IMR-90 (cell line): Measurements from ENCODE around the gene HADH. TPM values are rescaled to one million over a fixed set of nuclear protein-coding genes. Genes with fewer than 3 reads are reported as not detected.

Experiments
- ATAC-seq: fragments of 200-7000 bp; cut with Tn5 transposase; 2 replicates; pipeline ENCODE4 v1.9.1; 2020; ENCODE audit warnings: low read depth, mild to moderate bottlenecking, moderate library complexity
- BruUV-seq: library from RNA; stranded (reverse); fragments of 400-500 nt; replicated peaks from 2 replicates; lab custom pipeline; 2021; lab: Mats Ljungman, UMichigan
- CTCF ChIA-PET: fragments of 300-600 bp; formaldehyde crosslinking; extraction: SDS; loops from one replicate; lab custom pipeline; 2021; ENCODE audit warnings: antibody characterized with exemption; lab: Yijun Ruan, JAX
- POLR2A ChIA-PET: fragments of 300-600 bp; sonication (Branson Sonifier 250); formaldehyde crosslinking; loops from one replicate; lab custom pipeline; 2022; ENCODE audit warnings: antibody characterized with exemption; ENCODE audit not compliant: unreplicated experiment; lab: Charles Lee
- DNase-seq: peaks from one replicate; pipeline ENCODE4 v3.0.0; 2013
- H2AFZ ChIP-seq: replicated peaks from 2 replicates; pipeline ENCODE3; 2013; ENCODE audit warnings: low read length, mild to moderate bottlenecking; ENCODE audit not compliant: poor library complexity
- H2AK5ac ChIP-seq: 2 replicates; pipeline ENCODE4 v1.6.1; 2013; ENCODE audit warnings: low read depth, low read length, inconsistent platforms
- H2AK9ac ChIP-seq: replicated peaks from 2 replicates; pipeline ENCODE3; 2013; ENCODE audit warnings: mild to moderate bottlenecking, low read depth, low read length, moderate library complexity; ENCODE audit not compliant: poor library complexity
- H2BK120ac ChIP-seq: 2 replicates; pipeline ENCODE4 v1.6.1; 2013; ENCODE audit warnings: low read depth, low read length, inconsistent platforms
- H2BK15ac ChIP-seq: 3 replicates; pipeline ENCODE4 v1.6.1; 2013; ENCODE audit warnings: low read depth, low read length, inconsistent platforms
- H2BK20ac ChIP-seq: 2 replicates; pipeline ENCODE4 v1.6.1; 2013; ENCODE audit warnings: low read depth, mild to moderate bottlenecking, inconsistent platforms, low read length, moderate library complexity
- H2BK5ac ChIP-seq: 2 replicates; pipeline ENCODE4 v1.6.1; 2013; ENCODE audit warnings: mild to moderate bottlenecking, low read depth, low read length, inconsistent platforms; ENCODE audit not compliant: poor library complexity, severe bottlenecking
- H3K14ac ChIP-seq: replicated peaks from 2 replicates; pipeline ENCODE4 v1.6.1; 2013; ENCODE audit warnings: low read depth, low read length, inconsistent platforms
- H3K18ac ChIP-seq: 2 replicates; pipeline ENCODE4 v1.6.1; 2013; ENCODE audit warnings: low read depth, low read length, control low read depth
- H3K23ac ChIP-seq: 2 replicates; pipeline ENCODE4 v1.6.1; 2013; ENCODE audit warnings: low read depth, low read length, inconsistent platforms
- H3K27ac ChIP-seq: 2 replicates; pipeline ENCODE4 v1.5.1; 2013; ENCODE audit warnings: mild to moderate bottlenecking, control low read depth, low read length; ENCODE audit not compliant: insufficient read depth
- H3K27me3 ChIP-seq: 2 replicates; pipeline ENCODE4 v1.6.1; 2013; ENCODE audit warnings: low read length; ENCODE audit not compliant: control insufficient read depth, insufficient read depth
- H3K36me3 ChIP-seq: 2 replicates; pipeline ENCODE4 v1.6.1; 2013; ENCODE audit warnings: low read length, mixed read lengths; ENCODE audit not compliant: control insufficient read depth, insufficient read depth
- H3K4ac ChIP-seq: 2 replicates; pipeline ENCODE4 v1.6.1; 2013; ENCODE audit warnings: low read depth, low read length, inconsistent platforms
- H3K4me1 ChIP-seq: 2 replicates; pipeline ENCODE4 v1.6.1; 2013; ENCODE audit warnings: low read length, mixed read lengths; ENCODE audit not compliant: control insufficient read depth, insufficient read depth
- H3K4me2 ChIP-seq: 2 replicates; pipeline ENCODE4 v1.6.1; 2013; ENCODE audit warnings: low read depth, mild to moderate bottlenecking, control low read depth, low read length, moderate library complexity
- H3K4me3 ChIP-seq: 2 replicates; pipeline ENCODE4 v1.5.1; 2013; ENCODE audit warnings: low read depth, mild to moderate bottlenecking, control low read depth, low read length, moderate library complexity; ENCODE audit not compliant: insufficient read depth
- H3K56ac ChIP-seq: 2 replicates; pipeline ENCODE4 v1.6.1; 2013; ENCODE audit warnings: low read length, inconsistent platforms; ENCODE audit not compliant: insufficient read depth; ENCODE audit errors: extremely low read depth
- H3K79me1 ChIP-seq, 2 experiments: 2 replicates each; pipeline ENCODE4 v1.6.1; 2013; ENCODE audit warnings: low read length in 2 of 2, inconsistent platforms in 1 of 2, low read depth in 1 of 2
- H3K9ac ChIP-seq: 2 replicates; pipeline ENCODE4 v1.6.1; 2013; ENCODE audit warnings: low read depth, low read length, control low read depth
- H3K9me1 ChIP-seq: 2 replicates; pipeline ENCODE4 v1.6.1; 2013; ENCODE audit warnings: low read length, inconsistent platforms; ENCODE audit not compliant: insufficient read depth
- H3K9me3 ChIP-seq: 2 replicates; pipeline ENCODE4 v1.6.1; 2013; ENCODE audit warnings: low read length; ENCODE audit not compliant: control insufficient read depth, insufficient read depth
- H4K20me1 ChIP-seq: 2 replicates; pipeline ENCODE4 v1.6.1; 2013; ENCODE audit warnings: low read length, inconsistent platforms; ENCODE audit not compliant: insufficient read depth
- H4K5ac ChIP-seq: 2 replicates; pipeline ENCODE4 v1.6.1; 2013; ENCODE audit warnings: mild to moderate bottlenecking, low read depth, low read length, control low read depth
- H4K8ac ChIP-seq, 2 experiments: 2 replicates each; pipeline ENCODE4 v1.6.1; 2013; ENCODE audit warnings: low read depth in 2 of 2, low read length in 2 of 2, control low read depth in 1 of 2, inconsistent platforms in 1 of 2
- H4K91ac ChIP-seq: 2 replicates; pipeline ENCODE4 v1.6.1; 2013; ENCODE audit warnings: low read depth, low read length, inconsistent platforms; ENCODE audit not compliant: insufficient read depth
- ELK1 ChIP-seq: fragments of 150-350 bp; IDR thresholded peaks from 2 replicates; pipeline ENCODE4 v1.6.1; 2016; ENCODE audit warnings: low read depth, mild to moderate bottlenecking, low read length, moderate library complexity, borderline replicate concordance
- FOS ChIP-seq: fragments of 150-350 bp; IDR thresholded peaks from 2 replicates; pipeline ENCODE4 v1.6.1; 2016; ENCODE audit warnings: low read depth, low read length
- MXI1 ChIP-seq: IDR thresholded peaks from 2 replicates; pipeline ENCODE4 v1.6.1; 2012; ENCODE audit warnings: low read depth, mild to moderate bottlenecking, low read length, moderate library complexity, borderline replicate concordance
- RAD21 ChIP-seq: IDR thresholded peaks from 2 replicates; pipeline ENCODE4 v1.6.1; 2012; ENCODE audit warnings: low read length, improper control_type of control experiment
- WGBS, 2 experiments: methylation state at CpG; one replicate each; pipeline versions ENCODE4 v1.1.5 to v1.1.7; 2013; ENCODE audit warnings: missing lambda C conversion rate in 2 of 2; ENCODE audit not compliant: insufficient read length in 1 of 2; ENCODE audit errors: extremely low coverage in 2 of 2; 5-methylcytosine and 5-hydroxymethylcytosine counted together
- dilution Hi-C: fragments of 300-500 bp; cut with HindIII; formaldehyde crosslinking; loops from one replicate; pipeline ENCODE4 v1.14.3; 2018; ENCODE audit warnings: low sequenced_read_pairs; ENCODE audit not compliant: unreplicated experiment
- in situ Hi-C: fragments of 300-500 bp; cut with MboI; formaldehyde crosslinking; loops from 3 replicates; pipeline ENCODE4 v1.14.3; 2019; ENCODE audit warnings: low sequenced_read_pairs, inconsistent platforms, mixed read lengths
- intact Hi-C: fragments of 100-400 bp; cut with micrococcal nuclease; formaldehyde crosslinking; loops from 2 replicates; pipeline ENCODE4 v1.10.0; 2022
- polyA plus RNA-seq, 3 experiments: library from polyadenylated mRNA; depleted of rRNA; stranded (reverse); fragments of >200 nt; gene quantifications; 2 replicates each; pipeline ENCODE4 v1.2.3, GENCODE V29; 2012; ENCODE audit warnings: low replicate concordance in 1 of 3
- total RNA-seq: library from RNA; depleted of rRNA; stranded (reverse); fragments of >200 nt; gene quantifications from 2 replicates; pipeline ENCODE4 v1.2.3, GENCODE V29; 2012

The HADH gene
- total and polyA plus RNA-seq, 2 of the 4 experiments (the other 2 are of a cell fraction) = 6.8 to 22.6 TPM

GRCh38 chr4:108047199-108047598 lies 57.5 kb downstream of the HADH start:
- Histone ChIP-seq H4K20me1 (no peaks in the 10 kb centered on the region), H3K56ac (no peak overlapping the region), H3K18ac (no peak overlapping the region), H3K36me3 (no peaks in the 10 kb centered on the region), H4K8ac (no peak overlapping the region), H2BK20ac (no peak overlapping the region), H3K4me2 (no peak overlapping the region), H3K9me1 (no peaks in the 10 kb centered on the region), H3K23ac (no peak overlapping the region), H4K91ac (no peak overlapping the region), H3K27me3 (peaks cover 4% of the 10 kb centered on the region; the same call in 1 of the 2 replicates), H3K4me1 (no peaks in the 10 kb centered on the region), H3K27ac (no peak overlapping the region), H2BK120ac (no peak overlapping the region), H3K79me1 (no peaks in the 10 kb centered on the region), H3K4me3 (no peak overlapping the region), H3K9me3 (no peaks in the 10 kb centered on the region), H2AK9ac (no peak overlapping the region), H2BK5ac (no peak overlapping the region), H2AFZ (no peak overlapping the region), H2BK15ac (no peak overlapping the region), H3K9ac (no peak overlapping the region), H2AK5ac (no peak overlapping the region), H4K5ac (no peak overlapping the region), H3K4ac (no peak overlapping the region), H3K14ac (no peak overlapping the region)
- CTCF ChIA-PET = interaction anchor here (0.8 kb wide), 1 partner anchor 526 kb away, joined by 4 read pairs; no protein-coding TSS in a partner anchor
- dilution Hi-C loops (no loop called here), intact Hi-C loops (no loop called here), in situ Hi-C loops (no loop called here)
- POLR2A ChIA-PET = interaction anchor here (0.6 kb wide), 1 partner anchor 400 kb away, joined by 3 read pairs; no protein-coding TSS in a partner anchor
- no peak for DNase-seq
- no TSS peak for BruUV-seq
- WGBS, 2 experiments = no CpG with 5 or more reads among the region's 2 CpGs
- TF ChIP-seq ELK1 (no peak), MXI1 (no peak), RAD21 (no peak), FOS (no peak)
- no peak for ATAC-seq
